ENCODE measurements around the gene LGALS3.

LGALS3 gene

DNA sequence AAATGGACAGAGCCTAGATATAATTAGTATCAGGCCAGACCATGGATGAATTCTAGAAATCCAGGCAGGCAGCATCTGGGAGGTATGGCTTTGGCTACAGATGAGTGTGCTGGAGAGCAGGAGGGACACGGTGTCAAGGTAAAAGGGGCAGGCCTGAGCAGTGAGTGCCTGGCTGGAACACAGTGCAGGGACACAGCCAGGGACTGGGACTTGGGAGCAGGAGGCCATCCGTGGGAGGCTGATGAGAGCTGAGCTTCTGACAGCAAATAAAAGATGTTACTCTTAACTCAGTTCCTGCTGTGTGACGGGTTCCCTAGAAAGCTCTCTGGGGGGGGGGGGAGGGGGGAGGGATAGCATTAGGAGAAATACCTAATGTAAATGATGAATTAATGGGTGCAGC lies 13.6 kb upstream of the LGALS3 start:
- no peak for DNase-seq (ENCODE audit: low read depth)

DNA sequence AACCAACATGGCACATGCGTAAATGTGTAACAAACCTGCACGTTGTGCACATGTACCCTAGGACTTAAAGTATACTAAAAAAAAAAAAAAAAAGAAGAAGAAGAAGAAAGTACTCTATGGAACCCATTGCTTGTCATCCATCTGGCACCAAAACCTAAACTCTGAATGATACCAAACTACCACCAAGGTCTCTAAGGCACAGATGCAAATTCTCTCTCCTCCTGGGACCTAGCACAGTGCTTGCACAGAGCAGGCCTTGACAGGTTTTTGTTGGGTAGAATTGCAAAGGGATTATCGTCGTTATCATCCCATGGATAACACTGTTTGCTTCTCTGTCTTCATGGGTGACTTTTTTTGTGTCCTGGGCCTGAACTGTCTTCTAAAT lies 13.2 kb upstream of the LGALS3 start:
- DNase-seq (ENCODE audit: low read depth) = no peak

DNA sequence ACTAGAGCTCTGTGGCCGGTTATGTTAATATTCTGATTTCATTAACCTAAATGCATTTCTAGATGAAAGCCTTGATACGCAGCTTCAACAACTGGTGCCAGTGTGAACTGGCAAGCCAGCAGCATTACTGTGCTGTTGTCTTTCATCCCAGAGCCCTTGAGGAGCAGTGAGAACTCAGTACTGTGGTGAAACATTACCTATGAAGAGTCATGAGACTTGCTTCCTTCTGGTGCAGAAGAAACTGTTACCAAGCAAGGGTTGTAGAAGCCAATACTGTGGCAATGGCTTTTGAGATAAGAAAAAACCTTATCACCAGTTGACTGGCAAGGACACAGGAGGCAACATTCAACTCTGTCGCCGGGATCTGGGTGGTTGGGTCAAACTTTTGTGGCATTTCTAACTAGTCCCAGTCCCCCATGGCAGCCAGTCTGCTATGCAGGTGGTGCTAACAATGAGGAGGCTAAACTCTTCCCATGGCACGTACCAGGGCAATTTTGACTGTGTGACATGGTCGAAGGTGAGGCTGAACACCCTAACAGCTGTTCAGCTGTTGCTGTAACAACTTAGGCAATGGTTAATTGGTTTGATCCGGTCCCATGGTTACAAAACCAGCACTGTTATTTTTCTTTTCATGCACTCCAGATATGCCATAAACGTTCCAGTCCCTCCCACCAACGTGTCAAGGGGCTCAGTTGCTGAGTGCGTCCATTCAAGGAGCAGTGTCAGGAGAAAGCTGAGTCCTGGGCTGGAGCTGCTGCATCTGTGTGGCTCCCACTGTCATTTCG lies 12.6 kb upstream of the LGALS3 start:
- no peak for DNase-seq (ENCODE audit: low read depth)

DNA sequence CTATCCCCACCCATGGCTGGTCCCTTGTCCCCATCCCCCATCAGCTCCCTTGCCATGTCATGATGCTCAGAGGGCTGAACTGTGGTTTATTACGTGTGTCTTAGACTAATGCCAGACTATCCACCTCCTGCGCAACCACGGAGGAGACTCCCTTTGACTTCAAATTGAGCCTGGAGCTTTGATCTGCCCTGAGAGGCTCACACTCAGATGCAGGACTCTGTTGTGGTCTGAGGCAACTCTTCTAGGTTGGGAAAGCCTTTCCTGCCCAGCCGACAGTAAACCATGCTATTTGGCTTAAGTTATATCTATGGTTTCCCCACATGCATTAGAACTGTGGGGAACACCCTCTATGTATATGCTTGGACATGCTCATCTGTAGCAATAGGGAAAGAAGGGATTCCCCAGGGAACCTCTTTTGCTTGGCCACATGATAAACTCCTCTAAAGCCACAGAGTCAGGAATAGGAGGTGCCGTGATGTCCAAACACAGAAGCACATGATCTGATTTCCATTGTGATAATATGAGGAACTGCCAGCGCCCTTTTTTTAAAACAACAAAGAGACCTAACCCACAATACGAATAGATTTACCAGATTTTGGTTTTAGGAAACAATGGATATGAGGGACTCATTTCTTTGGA lies 11.1 kb upstream of the LGALS3 start:
- peak; percentile 19 for DNase-seq (ENCODE audit: low read depth)

DNA sequence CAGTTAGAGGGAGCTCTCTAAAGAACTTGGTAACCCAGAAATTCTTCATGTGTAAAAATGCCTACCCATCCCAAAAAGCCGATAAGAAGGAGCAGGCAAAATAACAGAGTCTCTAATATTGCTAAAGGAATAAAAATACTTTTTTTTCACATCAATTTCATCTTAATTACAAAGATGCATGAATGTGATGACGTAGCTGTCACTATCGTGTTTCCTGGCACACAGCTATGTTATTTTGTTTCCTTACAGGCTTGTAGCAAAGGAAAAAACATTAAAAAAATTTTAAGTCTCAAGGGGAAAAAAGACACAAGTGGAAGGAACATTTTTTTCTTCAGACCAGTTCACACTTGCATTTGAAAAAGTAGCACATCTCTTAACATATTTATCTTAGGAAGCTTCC lies 10.3 kb upstream of the LGALS3 start:
- no peak for DNase-seq (ENCODE audit: low read depth)

DNA sequence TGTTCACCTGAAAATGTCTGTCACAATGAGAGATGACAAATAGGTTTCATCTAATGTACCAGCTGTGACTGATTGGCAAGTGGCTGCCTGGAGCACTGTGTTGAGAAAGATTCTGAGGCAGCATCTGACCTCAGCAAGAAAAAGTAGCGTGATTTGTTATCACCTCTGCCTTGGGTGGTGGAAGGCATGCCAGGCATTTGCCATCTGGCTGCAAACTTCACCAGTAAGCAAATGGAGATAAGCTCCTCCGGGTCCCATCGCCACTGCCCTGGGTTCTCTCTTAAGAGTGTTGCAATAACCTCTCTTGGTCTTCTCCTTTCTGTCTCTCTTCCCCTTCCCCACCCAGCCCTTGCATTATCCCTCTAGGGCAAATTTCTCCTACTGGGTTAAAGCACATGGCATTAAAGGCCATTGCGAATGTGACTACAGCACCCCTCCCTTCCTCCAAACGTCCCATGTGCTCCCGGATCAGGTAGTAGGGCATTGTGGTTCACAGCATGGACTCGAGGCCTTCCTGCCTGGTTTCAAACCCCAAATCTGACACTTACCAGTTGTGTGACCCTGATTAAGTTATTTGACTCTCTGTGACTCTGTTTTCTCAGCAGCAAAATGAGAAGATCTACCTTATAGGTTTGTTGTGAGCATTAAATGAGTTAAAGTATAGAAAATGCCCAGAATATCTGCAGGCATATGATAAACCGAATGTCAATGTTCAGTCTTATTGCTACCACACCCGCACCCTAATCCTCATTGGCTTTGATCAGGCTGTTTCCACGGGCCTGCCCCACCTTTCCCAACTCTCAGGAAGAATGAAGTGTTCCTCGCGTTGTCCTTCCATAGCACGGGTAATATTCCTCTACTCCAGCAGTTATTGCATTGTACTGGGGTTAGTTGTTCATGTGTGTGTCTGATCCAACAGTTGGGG lies 8.2 kb upstream of the LGALS3 start:
- no peak for DNase-seq (ENCODE audit: low read depth)

DNA sequence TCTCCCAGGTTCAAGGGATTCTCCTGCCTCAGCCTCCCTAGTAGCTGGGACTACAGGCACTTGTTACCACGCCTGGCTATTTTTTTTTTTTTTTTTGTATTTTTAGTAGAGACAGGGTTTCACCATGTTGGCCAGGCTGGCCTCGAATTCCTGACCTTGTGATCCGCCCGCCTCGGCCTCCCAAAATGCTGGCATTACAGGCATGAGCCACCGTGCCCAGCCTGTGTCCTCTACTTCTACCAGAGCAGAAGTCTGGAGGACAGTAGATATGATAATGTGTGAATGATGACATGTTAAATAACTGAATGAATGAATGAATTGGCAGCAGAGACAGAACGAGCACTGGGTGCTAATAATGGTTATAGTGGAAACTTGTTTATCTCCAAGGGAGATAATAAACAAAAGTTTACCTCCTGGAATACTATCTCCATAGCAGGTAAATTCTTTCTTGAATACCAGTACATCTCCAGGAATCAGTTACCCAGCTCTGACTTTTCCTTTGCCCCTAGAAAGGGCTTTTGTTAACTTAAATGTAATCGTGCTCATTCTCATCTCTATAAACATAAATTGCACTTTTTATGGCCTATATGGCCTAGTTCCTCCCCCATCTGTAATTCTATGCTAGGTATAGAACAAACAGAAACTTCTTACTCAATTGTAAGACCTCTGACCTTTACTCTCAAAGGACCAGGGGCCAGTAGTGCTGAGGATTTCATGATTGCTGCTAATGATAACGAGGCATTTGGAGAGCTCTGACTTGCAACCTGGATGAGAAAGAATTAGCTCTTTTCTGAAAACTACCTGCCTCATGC lies 7.2 kb upstream of the LGALS3 start:
- no peak for DNase-seq (ENCODE audit: low read depth)

DNA sequence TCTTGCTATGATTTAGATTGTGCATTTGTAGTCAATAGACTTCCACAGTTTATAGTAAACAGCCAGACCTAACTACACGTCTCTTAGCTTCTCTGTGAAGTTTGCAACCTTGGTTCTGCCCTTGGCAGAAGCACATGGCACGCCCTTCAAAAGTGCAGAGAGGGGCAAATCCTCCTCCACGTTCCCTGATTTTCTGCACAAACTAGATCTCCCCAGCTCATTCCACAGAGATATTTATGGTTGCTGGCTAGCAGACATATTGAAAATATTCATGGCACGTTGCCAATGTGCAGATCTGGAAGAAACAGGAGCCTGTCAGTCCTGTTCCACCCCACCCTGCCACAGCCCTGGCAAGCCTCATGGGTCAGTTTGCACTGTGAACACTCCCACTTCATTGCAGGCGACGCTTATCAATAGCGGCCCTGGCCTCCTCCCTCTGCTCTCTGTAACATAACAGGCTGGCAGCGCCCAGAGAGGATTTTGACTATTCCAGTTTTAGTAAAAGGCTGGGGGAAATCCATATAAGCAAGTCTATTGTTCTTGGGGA lies 6.5 kb upstream of the LGALS3 start:
- DNase-seq (ENCODE audit: low read depth) = peak; percentile 52

DNA sequence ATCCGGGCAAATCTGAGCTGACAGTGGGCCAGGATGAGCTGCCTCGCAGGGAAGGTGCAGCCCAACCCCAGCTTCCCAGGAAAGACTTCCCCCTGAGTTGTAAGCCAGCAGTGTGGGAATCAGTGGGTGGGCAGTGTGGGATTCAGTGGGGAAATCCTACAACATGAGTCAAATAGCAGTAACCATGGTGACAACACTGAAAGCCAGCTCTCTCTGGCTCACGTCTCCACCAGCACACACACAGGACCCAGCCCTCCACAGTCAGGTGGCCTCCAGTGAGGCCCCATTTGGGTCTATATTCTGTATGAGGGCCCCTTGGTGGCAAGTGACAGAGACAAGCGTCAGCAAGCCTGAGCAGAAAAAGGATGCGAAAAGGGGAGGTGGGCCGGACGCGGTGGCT lies 6.0 kb upstream of the LGALS3 start:
- peak; percentile 90 for DNase-seq (ENCODE audit: low read depth)

DNA sequence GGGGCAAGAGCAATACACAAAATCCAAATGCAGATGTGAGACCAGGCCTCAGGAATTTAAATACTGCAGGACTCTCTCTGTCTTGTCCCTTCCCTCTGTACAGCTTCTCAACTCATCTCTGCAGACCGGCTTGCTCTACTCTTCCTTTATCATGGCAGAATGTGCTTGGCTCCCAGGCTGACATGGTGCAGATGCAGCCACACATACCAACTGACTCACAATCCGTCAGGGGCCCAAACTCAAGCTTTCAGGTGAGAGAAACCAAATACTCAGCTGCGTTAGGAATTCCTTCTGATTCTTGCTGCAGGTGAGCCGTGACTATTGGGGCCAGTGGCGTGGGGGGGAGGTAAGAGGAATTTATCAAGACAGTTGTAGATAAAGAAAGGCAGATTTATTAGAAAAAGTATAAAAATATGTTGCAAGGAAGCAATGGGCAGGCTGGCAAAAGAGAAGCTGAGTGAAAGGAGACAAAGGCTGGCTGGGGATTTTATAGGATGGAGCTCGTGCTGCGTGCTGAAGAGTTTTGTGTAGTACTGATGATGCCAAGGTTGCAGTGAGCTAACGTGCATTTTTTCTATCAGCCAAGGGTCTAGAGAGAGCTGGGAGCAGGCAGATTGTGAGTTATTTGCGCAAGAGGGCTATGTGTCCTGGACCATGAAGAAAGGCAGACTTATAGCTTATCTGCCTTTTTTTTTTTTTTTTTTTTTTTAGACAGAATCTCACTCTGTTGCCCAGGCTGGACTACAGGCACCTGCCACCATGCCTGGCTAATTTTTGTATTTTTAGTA lies 5.0 kb upstream of the LGALS3 start:
- no peak for DNase-seq (ENCODE audit: low read depth)

DNA sequence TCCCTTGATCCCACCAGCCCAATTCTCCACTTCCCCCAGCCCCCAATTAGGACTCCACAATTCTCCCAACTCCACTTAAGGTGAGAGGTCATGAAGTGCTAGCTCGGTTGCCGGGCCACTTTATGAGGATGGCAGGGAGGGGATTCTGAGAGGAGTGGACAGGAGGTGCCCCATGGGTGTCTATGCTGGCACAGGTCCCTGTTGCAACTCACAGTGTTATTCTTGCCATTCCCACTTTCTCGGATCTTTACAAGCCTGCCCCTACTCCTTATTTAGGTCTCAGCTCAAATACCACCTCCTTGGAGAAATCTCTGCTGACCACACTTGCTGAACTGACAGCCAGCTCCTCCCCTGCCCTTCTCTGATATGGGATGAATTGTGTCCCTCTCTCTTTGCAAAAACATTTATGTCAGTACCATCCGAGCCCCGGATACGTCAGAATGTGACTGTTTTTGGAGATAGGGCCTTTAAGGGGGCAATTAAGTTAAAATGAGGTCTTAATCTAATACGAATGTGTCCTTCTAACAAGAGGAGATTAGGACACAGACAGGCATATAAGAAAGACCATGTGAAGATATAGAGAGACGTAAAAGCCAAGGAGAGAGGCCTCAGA lies 4.2 kb upstream of the LGALS3 start:
- DNase-seq (ENCODE audit: low read depth) = no peak

DNA sequence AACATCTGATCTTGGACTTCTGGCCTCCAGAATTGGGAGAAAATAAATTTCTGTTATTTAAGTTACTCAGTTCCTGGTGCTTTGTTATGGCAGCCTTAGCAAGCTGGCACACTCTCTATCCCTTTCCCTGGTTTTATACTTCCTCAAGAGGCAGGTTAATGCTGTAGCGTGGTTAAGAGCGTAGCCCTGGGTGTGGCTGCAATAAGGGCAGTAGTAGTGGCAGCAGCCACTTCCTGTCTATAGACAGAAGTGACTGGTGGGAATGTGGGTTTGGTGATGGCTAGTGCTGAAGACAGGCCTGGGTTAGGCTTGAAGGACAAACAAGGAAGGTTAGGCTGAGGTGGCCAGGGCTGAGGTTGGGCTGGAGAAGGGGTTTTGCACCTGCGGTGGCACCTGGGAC lies 3.6 kb upstream of the LGALS3 start:
- DNase-seq (ENCODE audit: low read depth) = no peak

DNA sequence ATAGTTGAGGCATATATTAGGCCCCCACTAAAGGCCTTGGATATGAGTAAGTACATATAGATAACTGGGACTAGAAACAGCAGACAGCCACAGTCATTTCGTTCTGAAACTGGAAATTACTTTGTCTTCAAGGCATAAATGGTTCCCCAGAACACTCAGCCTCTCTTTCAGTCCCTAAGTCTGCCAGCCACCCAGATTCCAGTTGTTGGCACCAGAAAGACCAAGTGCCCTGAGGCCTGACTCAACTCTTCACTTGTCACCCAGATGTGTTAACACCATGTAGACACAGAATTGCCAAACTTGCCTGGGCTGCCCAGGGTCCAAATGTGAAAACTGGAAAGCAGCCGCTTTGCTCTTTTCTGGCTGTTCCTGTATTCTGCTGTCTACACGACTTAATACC lies 3.0 kb upstream of the LGALS3 start:
- no peak for DNase-seq (ENCODE audit: low read depth)

DNA sequence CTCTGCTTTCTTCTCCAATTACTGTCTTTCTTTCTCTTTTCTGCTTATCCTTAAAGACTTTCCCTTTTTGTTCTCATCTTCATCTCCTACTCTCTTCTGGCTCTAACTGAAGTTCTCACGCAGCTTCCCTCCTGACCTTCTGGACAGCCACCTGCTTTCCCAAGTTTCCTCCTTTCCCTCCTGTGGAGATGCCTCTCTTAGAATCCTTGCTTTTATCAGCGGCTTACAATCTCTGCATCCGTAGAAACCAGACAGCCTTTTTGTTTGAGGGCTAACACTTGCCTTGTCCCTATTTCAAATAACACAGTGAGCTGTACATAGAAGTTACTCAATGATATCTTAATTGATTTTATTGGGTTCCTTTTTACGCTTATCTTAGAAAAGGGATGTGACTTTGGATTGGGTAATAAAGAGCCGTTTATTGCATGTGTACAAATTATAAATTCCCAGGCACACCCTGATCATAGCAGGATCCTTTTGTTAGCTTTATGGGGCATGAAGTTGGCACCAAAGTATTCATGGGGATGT lies 2.1 kb upstream of the LGALS3 start:
- no peak for DNase-seq (ENCODE audit: low read depth)

DNA sequence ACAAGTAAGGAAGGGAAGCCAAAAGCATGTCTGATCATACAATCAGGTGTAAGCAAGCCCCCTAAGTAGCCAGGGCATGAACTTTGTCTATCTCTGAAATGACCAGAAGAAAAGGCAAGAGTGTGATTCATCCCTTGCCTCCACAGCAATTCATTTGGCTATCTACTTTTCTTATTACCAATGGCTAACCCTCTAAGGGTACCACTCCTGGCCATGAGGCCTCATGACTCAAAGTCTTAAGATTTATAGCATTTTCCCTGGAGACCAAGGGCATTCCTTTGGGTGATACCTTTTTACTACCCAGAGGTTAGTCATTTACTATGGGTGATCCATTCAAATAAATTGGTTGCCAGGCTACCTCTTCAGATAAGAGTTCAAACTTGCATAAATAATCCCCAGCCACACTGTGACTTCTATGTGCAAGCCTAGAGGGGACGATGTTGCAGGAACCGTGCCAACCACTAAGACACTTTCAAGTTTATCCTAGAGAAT lies 1.5 kb upstream of the LGALS3 start:
- DNase-seq (ENCODE audit: low read depth) = peak; percentile 37

DNA sequence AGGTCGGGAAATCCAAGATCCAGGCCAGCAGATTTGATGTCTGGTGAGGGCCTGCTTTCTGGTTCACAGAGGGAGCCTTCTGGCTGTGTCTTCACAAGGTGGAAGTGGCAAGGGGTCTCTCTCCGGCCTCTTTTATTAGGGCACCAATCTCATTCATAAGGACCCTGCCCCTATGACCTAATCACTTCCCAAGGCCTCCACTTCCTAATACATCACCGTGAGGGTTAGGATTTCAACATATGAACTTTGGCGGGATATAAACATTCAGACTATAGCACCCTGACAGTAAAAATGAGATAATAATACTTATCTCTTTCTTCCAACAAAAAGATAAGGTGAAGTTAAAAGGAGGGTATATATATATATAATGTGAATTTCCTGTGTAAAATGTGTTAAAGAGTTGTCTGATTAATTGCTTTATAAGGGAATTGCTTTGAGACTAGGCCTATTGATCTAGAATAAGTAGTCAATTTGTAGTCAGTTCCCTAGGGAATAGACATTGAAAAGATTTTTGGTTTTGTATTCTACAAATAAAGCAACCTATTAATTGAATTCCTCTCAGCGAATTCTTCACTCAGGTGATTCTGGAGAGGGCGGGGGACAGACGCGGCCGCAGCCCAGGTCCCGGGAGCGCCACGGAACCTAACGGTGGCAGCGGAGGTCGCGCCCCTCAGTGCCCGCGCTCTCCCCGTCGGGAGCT lies 516 bp upstream of the LGALS3 start:
- no peak for DNase-seq (ENCODE audit: low read depth)

DNA sequence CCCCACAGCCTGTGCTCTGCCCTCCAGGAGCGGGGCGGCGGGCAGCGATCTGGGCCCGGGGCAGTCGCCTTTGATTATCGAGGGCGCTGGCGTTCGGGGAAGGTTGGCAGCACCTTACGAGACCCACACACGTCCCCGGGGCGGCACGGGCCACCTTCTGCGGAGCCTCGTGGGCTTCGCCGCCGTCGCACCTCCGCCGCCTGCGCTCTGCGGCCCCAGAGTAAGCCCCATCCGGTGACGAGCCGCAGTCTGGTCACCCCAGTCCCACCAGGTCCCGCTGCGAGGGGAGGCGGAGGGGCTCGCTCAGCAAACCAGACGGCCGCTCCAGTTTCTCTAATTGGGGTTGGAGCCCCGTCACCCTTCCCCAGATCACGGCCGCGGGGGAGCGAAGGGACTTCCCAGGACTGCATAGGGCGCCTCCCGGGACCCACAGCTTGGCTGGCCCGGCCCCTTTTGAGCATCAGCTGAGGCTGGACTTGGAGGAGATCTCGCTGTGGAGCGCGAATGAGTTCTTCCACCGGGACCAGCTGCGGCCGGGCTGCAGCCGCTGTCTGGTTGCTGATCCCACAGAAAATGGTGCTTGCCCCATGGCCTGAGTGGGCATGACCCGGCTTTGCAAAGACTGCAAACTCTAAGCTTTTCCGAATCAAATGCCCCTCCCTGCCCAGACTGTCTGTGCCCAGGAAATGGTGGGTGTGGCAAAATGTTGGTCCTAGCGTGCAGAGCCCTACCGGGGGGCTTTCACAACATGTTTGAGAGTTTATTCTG lies 560 bp downstream of the LGALS3 start:
- DNase-seq (ENCODE audit: low read depth) = peak; percentile 89

DNA sequence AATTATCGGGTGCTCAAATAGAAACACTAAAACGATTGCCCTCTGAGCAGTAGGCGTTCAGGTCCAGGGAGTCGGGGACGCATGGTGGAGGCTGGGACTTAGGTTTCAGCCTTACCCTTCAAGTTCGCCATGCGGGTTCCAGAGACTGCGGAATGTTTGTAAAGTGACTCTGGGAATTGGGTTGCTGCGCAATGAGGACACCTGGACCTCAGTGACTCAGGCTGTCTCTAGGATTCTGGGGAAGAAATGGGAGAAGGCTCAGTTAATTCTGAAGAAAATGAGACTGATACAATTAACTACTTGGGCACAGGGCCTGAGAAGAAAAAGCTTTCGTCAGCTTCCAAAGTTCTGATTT lies 1.1 kb downstream of the LGALS3 start:
- DNase-seq (ENCODE audit: low read depth) = peak; percentile 21
